Measurements from ENCODE around the gene CRHR1.

Gene CRHR1

DNA sequence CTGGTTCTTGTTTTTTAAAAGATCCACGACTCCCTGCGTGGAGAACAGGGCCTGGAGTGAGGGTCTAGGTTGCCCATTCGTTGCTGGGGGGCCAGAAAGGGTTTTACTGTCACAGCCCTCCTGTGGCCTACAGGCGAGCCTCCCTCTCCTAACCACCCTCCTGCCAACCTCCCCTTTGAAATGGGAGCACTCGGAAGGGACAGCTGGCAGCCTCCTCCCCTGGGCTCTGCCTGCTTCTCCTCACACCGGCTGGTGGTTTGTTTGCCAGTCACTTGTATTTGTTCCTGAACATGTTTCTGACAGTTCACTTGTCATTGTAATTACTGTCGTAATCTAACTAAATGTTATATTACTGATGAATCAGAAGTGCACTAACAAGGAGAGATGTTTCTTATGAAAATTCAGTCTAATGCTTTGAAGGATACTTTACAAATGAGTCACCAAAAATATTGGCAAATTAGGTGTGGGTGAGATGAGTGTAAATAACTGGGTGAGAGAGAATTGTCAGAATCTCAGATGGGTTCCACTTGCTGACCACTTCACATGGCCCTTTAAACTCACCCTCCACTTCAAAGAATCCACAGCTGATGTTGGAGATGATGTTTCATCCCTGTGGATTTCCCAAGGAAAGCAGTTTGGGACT, 57.9 kb downstream of the CRHR1 start:
- Histone ChIP-seq H3K27ac (replicated peaks) (no peak overlapping the region), H3K4me3 (replicated peaks; ENCODE audit: insufficient read depth, low read length) (no peak overlapping the region), H3K27me3 (ENCODE audit: insufficient read depth, poor library complexity, severe bottlenecking) (peaks cover 2% of the 10 kb centered on the region)
- DNase-seq (ENCODE audit: low read depth in 1 of 2, low spot score in 1 of 2): no peak
- TF ChIP-seq POLR2AphosphoS5 (IDR thresholded peaks at IDR 0.05; ENCODE audit: low read depth) (no peak), CTCF (IDR thresholded peaks at IDR 0.05; ENCODE audit: insufficient read depth, low read length) (no peak), SPI1 (IDR thresholded peaks at IDR 0.05; ENCODE audit: borderline replicate concordance, low read depth) (no peak)

GRCh38 chr17:45843722-45844121, 59.6 kb downstream of the CRHR1 start:
- DNase-seq (ENCODE audit: low read depth in 1 of 2, low spot score in 1 of 2): no peak
- no peak overlapping the region for H3K4me3 ChIP-seq (replicated peaks; ENCODE audit: insufficient read depth, low read length)

DNA sequence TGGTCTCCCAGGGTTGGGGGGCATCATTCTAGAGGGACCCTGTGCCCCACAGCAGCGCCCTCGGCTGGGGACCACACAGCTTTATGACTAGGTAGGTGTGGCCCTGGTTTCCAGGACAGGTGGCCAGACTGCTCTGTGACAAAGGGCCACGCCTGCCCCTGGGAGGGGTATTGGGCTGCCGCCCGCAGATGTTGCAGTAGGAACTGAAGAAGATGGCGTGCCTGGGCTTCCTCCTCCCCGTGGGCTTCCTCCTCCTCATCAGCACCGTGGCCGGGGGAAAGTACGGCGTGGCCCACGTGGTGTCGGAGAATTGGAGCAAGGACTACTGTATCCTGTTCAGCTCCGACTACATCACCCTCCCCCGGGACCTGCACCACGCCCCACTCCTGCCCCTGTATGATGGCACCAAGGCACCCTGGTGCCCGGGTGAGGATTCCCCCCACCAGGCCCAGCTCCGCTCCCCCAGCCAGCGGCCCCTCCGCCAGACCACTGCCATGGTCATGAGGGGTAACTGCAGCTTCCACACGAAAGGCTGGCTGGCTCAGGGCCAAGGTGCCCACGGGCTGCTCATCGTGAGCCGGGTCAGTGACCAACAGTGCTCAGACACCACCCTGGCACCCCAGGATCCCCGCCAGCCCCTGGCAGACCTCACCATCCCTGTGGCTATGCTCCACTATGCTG, 60.7 kb downstream of the CRHR1 start, which contains the start of gene SPPL2C:
TSS of gene SPPL2C (plus strand) at position 187 of the 681 bp plus-strand sequence. CDS start at position 213, 26 bp downstream.
- Histone ChIP-seq H3K27ac (replicated peaks) (no peak within 1 kb of the TSS), H3K27me3 (ENCODE audit: insufficient read depth, poor library complexity, severe bottlenecking) (peaks cover 2% of the 10 kb centered on the region), H3K4me3 (replicated peaks; ENCODE audit: insufficient read depth, low read length) (no peak within 1 kb of the TSS)
- TF ChIP-seq CTCF (IDR thresholded peaks at IDR 0.05; ENCODE audit: insufficient read depth, low read length) (no peak), SPI1 (IDR thresholded peaks at IDR 0.05; ENCODE audit: borderline replicate concordance, low read depth) (no peak), POLR2AphosphoS5 (IDR thresholded peaks at IDR 0.05; ENCODE audit: low read depth) (no peak), REST (IDR thresholded peaks at IDR 0.05; ENCODE audit: insufficient replicate concordance, low read depth) (no peak), GABPA (IDR thresholded peaks at IDR 0.05; ENCODE audit: low read depth) (no peak)
- no peak for DNase-seq (ENCODE audit: low read depth in 1 of 2, low spot score in 1 of 2)

More at GRCh38 chr17:45843722-45844121, 59.6 kb downstream of the CRHR1 start:
- peaks cover 2% of the 10 kb centered on the region for H3K27me3 ChIP-seq (ENCODE audit: insufficient read depth, poor library complexity, severe bottlenecking)
- TF ChIP-seq GABPA (IDR thresholded peaks at IDR 0.05; ENCODE audit: low read depth) (no peak), POLR2AphosphoS5 (IDR thresholded peaks at IDR 0.05; ENCODE audit: low read depth) (no peak), CTCF (IDR thresholded peaks at IDR 0.05; ENCODE audit: insufficient read depth, low read length) (no peak), REST (IDR thresholded peaks at IDR 0.05; ENCODE audit: insufficient replicate concordance, low read depth) (no peak), SPI1 (IDR thresholded peaks at IDR 0.05; ENCODE audit: borderline replicate concordance, low read depth) (no peak)
- no peak overlapping the region for H3K27ac ChIP-seq (replicated peaks)

Measured in HL-60 (cell line).